H1 (cell line): ENCODE measurements around the gene TEAD3. TPM values are rescaled to one million over a fixed set of nuclear protein-coding genes. Genes with fewer than 3 reads are reported as not detected.

Experiments
- BACH1 ChIP-seq: IDR thresholded peaks from 2 replicates; pipeline ENCODE4 v1.6.1; 2012; ENCODE audit warnings: low read length, improper control_type of control experiment
- BCL11A ChIP-seq, 2 experiments: IDR thresholded peaks; one replicate each; pipeline ENCODE4 v1.6.1; 2011; ENCODE audit warnings: low read depth in 2 of 2, low read length in 2 of 2, mild to moderate bottlenecking in 2 of 2
- CBX5 ChIP-seq: fragments of 300-800, 300-1000 bp; sonication (generic); IDR thresholded peaks from 2 replicates; pipeline ENCODE4 v1.7.1; 2016; ENCODE audit warnings: antibody characterized with exemption, low read length, low read depth
- EGR1 ChIP-seq: IDR thresholded peaks from 2 replicates; pipeline ENCODE4 v1.6.1; 2011; ENCODE audit warnings: low read depth, low read length, borderline replicate concordance
- JUN ChIP-seq: IDR thresholded peaks from 2 replicates; pipeline ENCODE4 v1.6.1; 2011; ENCODE audit warnings: low read depth, mild to moderate bottlenecking, improper control_type of control experiment, low read length
- KDM1A ChIP-seq: fragments of 200-600, 300-600 bp; sonication (generic); IDR thresholded peaks from 2 replicates; pipeline ENCODE4 v1.7.1; 2016; ENCODE audit warnings: mild to moderate bottlenecking, low read length, borderline replicate concordance
- KDM4A ChIP-seq: IDR thresholded peaks from one replicate; pipeline ENCODE4 v1.7.1; 2012; ENCODE audit warnings: low read depth, mild to moderate bottlenecking, moderate library complexity, low read length, inconsistent platforms; ENCODE audit not compliant: severe bottlenecking
- KDM5A ChIP-seq: fragments of 200-600 bp; IDR thresholded peaks from 2 replicates; pipeline ENCODE4 v1.7.1; 2012; ENCODE audit warnings: mild to moderate bottlenecking, low read length, inconsistent platforms, mixed read lengths
- MAFK ChIP-seq: IDR thresholded peaks from 2 replicates; pipeline ENCODE4 v1.6.1; 2012; ENCODE audit warnings: low read depth, mild to moderate bottlenecking, improper control_type of control experiment, low read length
- NRF1 ChIP-seq: IDR thresholded peaks from 2 replicates; pipeline ENCODE4 v1.6.1; 2011; ENCODE audit warnings: mild to moderate bottlenecking, low read depth, low read length, improper control_type of control experiment
- PHF8 ChIP-seq: fragments of 200-600 bp; sonication (generic); conservative IDR thresholded peaks from 2 replicates; pipeline ENCODE4 v1.7.1; 2012; ENCODE audit warnings: low read depth, mild to moderate bottlenecking, inconsistent platforms, low read length, moderate library complexity
- POLR2A ChIP-seq, 2 experiments: IDR thresholded peaks; 1 replicate in 1 of 2; 2 replicates in 1 of 2; pipeline ENCODE4 v1.6.1; 2011; ENCODE audit warnings: low read depth in 2 of 2, low read length in 2 of 2, mild to moderate bottlenecking in 2 of 2; ENCODE audit errors: control extremely low read depth in 1 of 2
- RAD21 ChIP-seq, 2 experiments: IDR thresholded peaks in 1 of 2; conservative IDR thresholded peaks in 1 of 2; 2 replicates each; pipeline ENCODE4 v1.6.1; 2011; ENCODE audit warnings: low read depth in 2 of 2, low read length in 2 of 2, improper control_type of control experiment in 1 of 2, inconsistent platforms in 1 of 2, mild to moderate bottlenecking in 1 of 2, moderate library complexity in 1 of 2
- SIRT6 ChIP-seq: IDR thresholded peaks from one replicate; pipeline ENCODE4 v1.7.1; 2012; ENCODE audit warnings: low read length, inconsistent platforms
- SP2 ChIP-seq: IDR thresholded peaks from 2 replicates; pipeline ENCODE4 v1.6.1; 2012; ENCODE audit warnings: mild to moderate bottlenecking, low read length, inconsistent platforms
- SP4 ChIP-seq: IDR thresholded peaks from 2 replicates; pipeline ENCODE4 v1.6.1; 2012; ENCODE audit warnings: low read length, inconsistent platforms
- SUZ12 ChIP-seq: fragments of 200-600 bp; sonication (generic); IDR thresholded peaks from 2 replicates; pipeline ENCODE4 v1.6.1; 2012; ENCODE audit warnings: mild to moderate bottlenecking, inconsistent platforms, low read length, moderate library complexity, mixed read lengths
- TAF1 ChIP-seq: IDR thresholded peaks from 2 replicates; pipeline ENCODE4 v1.6.1; 2011; ENCODE audit warnings: mild to moderate bottlenecking, low read depth, low read length
- YY1 ChIP-seq: IDR thresholded peaks from 2 replicates; pipeline ENCODE4 v1.6.1; 2011; ENCODE audit warnings: low read depth, mild to moderate bottlenecking, low read length
- polyA plus RNA-seq, 7 experiments: library from polyadenylated mRNA; depleted of rRNA in 3 of 7; stranded (reverse) in 5 of 7; unstranded in 2 of 7; fragments of >200 nt in 5 of 7; fragments of 200-250 nt in 2 of 7; gene quantifications; 1 replicate in 5 of 7; 2 replicates in 1 of 7; 4 replicates in 1 of 7; pipeline versions ENCODE4 v1.2.1 to v1.2.3, GENCODE V29; 2011 to 2013; ENCODE audit warnings: missing spikeins in 2 of 7, mixed read lengths in 2 of 7
- total RNA-seq: library from RNA; stranded (reverse); fragmentation: NEBNext Ultra II Directional; extraction: Animal tissue kit (Norgen Biotek cat#: 25700); gene quantifications from 2 replicates; pipeline ENCODE4 v1.2.1, GENCODE V29; 2021
- TF ChIP-seq, protein P1 (sequence below), 3 experiments: IDR thresholded peaks; 1 replicate in 2 of 3; 2 replicates in 1 of 3; pipeline versions ENCODE4 v1.5.1 to v1.6.1; 2011; ENCODE audit warnings: low read length in 3 of 3, mild to moderate bottlenecking in 3 of 3, inconsistent platforms in 2 of 3, low read depth in 1 of 3, moderate library complexity in 1 of 3; ENCODE audit not compliant: insufficient read depth in 1 of 3; ENCODE audit errors: control extremely low read depth in 1 of 3
- TF ChIP-seq, protein P2 (sequence below): IDR thresholded peaks from 2 replicates; pipeline ENCODE4 v1.6.1; 2011; ENCODE audit warnings: low read depth, mild to moderate bottlenecking, low read length; ENCODE audit not compliant: insufficient read depth

TEAD3 gene
- total and polyA plus RNA-seq, 2 of the 8 experiments (the other 6 are each of a cell fraction or from before 2014, with no cell fraction given) = 20.1 to 28.7 TPM

- TF ChIP-seq EGR1 (no peak), SUZ12 (no peak), MAFK (no peak), BCL11A (IDR thresholded peaks at IDR 0.05; ENCODE audit: low read depth in 2 of 2, low read length in 2 of 2) (no peak), KDM1A (no peak), SP4 (no peak), PHF8 (peak; percentile 53; the same call in 1 of the 2 replicates), POLR2A (IDR thresholded peaks at IDR 0.05; ENCODE audit: control extremely low read depth in 1 of 2, low read depth in 2 of 2, low read length in 2 of 2) (peak in 1 of 2 experiments; percentile 67; a peak in 2 of 3 replicates), NRF1 (no peak), BACH1 (0 out of 2 replicates have a peak, but pooled peaks have one; percentile 20), KDM5A (no peak), SP2 (no peak), CBX5 (no peak), YY1 (no peak), RAD21 (IDR thresholded peaks at IDR 0.05 in 1 of 2, conservative IDR thresholded peaks at IDR 0.05 in 1 of 2; ENCODE audit: low read depth in 2 of 2, low read length in 2 of 2) (peak in 1 of 2 experiments; percentile 7; a peak in 2 of 4 replicates), KDM4A (peak; percentile 9), JUN (no peak), SIRT6 (no peak), TAF1 (peak; percentile 65)
- TF ChIP-seq, protein P1, sequence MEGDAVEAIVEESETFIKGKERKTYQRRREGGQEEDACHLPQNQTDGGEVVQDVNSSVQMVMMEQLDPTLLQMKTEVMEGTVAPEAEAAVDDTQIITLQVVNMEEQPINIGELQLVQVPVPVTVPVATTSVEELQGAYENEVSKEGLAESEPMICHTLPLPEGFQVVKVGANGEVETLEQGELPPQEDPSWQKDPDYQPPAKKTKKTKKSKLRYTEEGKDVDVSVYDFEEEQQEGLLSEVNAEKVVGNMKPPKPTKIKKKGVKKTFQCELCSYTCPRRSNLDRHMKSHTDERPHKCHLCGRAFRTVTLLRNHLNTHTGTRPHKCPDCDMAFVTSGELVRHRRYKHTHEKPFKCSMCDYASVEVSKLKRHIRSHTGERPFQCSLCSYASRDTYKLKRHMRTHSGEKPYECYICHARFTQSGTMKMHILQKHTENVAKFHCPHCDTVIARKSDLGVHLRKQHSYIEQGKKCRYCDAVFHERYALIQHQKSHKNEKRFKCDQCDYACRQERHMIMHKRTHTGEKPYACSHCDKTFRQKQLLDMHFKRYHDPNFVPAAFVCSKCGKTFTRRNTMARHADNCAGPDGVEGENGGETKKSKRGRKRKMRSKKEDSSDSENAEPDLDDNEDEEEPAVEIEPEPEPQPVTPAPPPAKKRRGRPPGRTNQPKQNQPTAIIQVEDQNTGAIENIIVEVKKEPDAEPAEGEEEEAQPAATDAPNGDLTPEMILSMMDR (IDR thresholded peaks at IDR 0.05; ENCODE audit: control extremely low read depth in 1 of 3, insufficient read depth in 1 of 3, low read depth in 1 of 3, low read length in 3 of 3) = peak in 1 of 3 experiments; percentile 14; a peak in 1 of 4 replicates
- TF ChIP-seq, protein P2, sequence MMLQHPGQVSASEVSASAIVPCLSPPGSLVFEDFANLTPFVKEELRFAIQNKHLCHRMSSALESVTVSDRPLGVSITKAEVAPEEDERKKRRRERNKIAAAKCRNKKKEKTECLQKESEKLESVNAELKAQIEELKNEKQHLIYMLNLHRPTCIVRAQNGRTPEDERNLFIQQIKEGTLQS = no peak
Observed at GRCh38 chr6:35496841-35497570, at the start of gene TEAD3 (continued).
